Endothelial cell of umbilical vein (primary cell): Measurements from ENCODE around the gene RPL37A. TPM values are rescaled to one million over a fixed set of nuclear protein-coding genes. Genes with fewer than 3 reads are reported as not detected.
A peak's percentile ranks its signal among the peaks of the same experiment; 100 is the strongest.

Experiments
- BruUV-seq: library from RNA; stranded (reverse); fragments of 400-500 nt; replicated peaks from 2 replicates; lab custom pipeline; 2021; lab: Mats Ljungman, UMichigan
- CTCF ChIA-PET: fragments of 300-600, 350-600 bp; sonication (Branson Sonifier 250); formaldehyde crosslinking; loops from one replicate; lab custom pipeline; 2021; ENCODE audit warnings: antibody characterized with exemption, inconsistent platforms; lab: Charles Lee
- POLR2A ChIA-PET: fragments of 300-600, 350-600 bp; sonication (Branson Sonifier 250); formaldehyde crosslinking; loops from one replicate; lab custom pipeline; 2021; ENCODE audit warnings: antibody characterized with exemption, inconsistent platforms; lab: Charles Lee
- DNase-seq: peaks from one replicate; pipeline ENCODE4 v3.0.0-alpha.2; 2011; ENCODE audit warnings: low read depth, low spot score
- FAIRE-seq: peaks from 2 replicates; lab custom pipeline; 2011; peaks lifted over from hg19 to GRCh38; lab: Jason Lieb, UNC
- H2AFZ ChIP-seq: 2 replicates; pipeline ENCODE4 v1.6.0; 2012; ENCODE audit warnings: low read depth, low read length, control low read depth, inconsistent platforms
- H3K27ac ChIP-seq: 2 replicates; pipeline ENCODE4 v1.5.1; 2011; ENCODE audit warnings: low read depth, mild to moderate bottlenecking, control low read depth, low read length, moderate library complexity; ENCODE audit not compliant: insufficient read depth
- H3K27me3 ChIP-seq, 2 experiments: 2 replicates each; pipeline versions ENCODE4 v1.6.0 to v1.6.1; 2011; ENCODE audit warnings: low read length in 2 of 2, mixed read lengths in 1 of 2; ENCODE audit not compliant: control insufficient read depth in 2 of 2, insufficient read depth in 2 of 2
- H3K36me3 ChIP-seq, 2 experiments: 2 replicates in 1 of 2; 3 replicates in 1 of 2; pipeline ENCODE4 v1.5.1; 2011; ENCODE audit warnings: low read length in 2 of 2, mild to moderate bottlenecking in 1 of 2, moderate library complexity in 1 of 2; ENCODE audit not compliant: control insufficient read depth in 2 of 2, insufficient read depth in 2 of 2; ENCODE audit errors: extremely low read depth in 1 of 2
- H3K4me1 ChIP-seq: 3 replicates; pipeline ENCODE4 v1.5.1; 2011; ENCODE audit warnings: mild to moderate bottlenecking, low read length; ENCODE audit not compliant: control insufficient read depth, insufficient read depth; ENCODE audit errors: extremely low read depth
- H3K4me2 ChIP-seq: 2 replicates; pipeline ENCODE4 v1.6.1; 2011; ENCODE audit warnings: low read length, control low read depth, mixed read lengths; ENCODE audit not compliant: insufficient read depth
- H3K4me3 ChIP-seq, 3 experiments: fragments of 200-600 bp in 1 of 3; sonication (generic), shearing (Covaris generic) in 1 of 3; replicated peaks in 1 of 3; 2 replicates each; pipeline ENCODE4 v1.5.1; 2011 to 2016; ENCODE audit warnings: control low read depth in 3 of 3, low read length in 3 of 3, mild to moderate bottlenecking in 2 of 3, inconsistent platforms in 1 of 3, low read depth in 1 of 3, moderate library complexity in 1 of 3; ENCODE audit not compliant: insufficient read depth in 1 of 3
- H3K79me2 ChIP-seq: 2 replicates; pipeline ENCODE4 v1.6.0; 2012; ENCODE audit warnings: low read length, inconsistent platforms; ENCODE audit not compliant: control insufficient read depth, insufficient read depth
- H3K9ac ChIP-seq: replicated peaks from 2 replicates; pipeline ENCODE3; 2011; ENCODE audit warnings: low read length, control low read depth; ENCODE audit not compliant: insufficient read depth; ENCODE audit errors: extremely low read depth
- H3K9me1 ChIP-seq: replicated peaks from 3 replicates; pipeline ENCODE4 v1.6.0; 2011; ENCODE audit warnings: mild to moderate bottlenecking, low read length; ENCODE audit not compliant: control insufficient read depth, insufficient read depth; ENCODE audit errors: extremely low read depth
- H3K9me3 ChIP-seq: replicated peaks from 2 replicates; pipeline ENCODE4 v1.5.1; 2012; ENCODE audit warnings: low read length, inconsistent platforms; ENCODE audit not compliant: control insufficient read depth, insufficient read depth
- H4K20me1 ChIP-seq: replicated peaks from 2 replicates; pipeline ENCODE3; 2011; ENCODE audit warnings: mild to moderate bottlenecking, low read length; ENCODE audit not compliant: control insufficient read depth, insufficient read depth; ENCODE audit errors: extremely low read depth
- CTCF ChIP-seq, 2 donors: IDR thresholded peaks; 1 replicate in 1 of 2; 2 replicates in 1 of 2; pipeline ENCODE4 v1.5.1; 2011; ENCODE audit warnings: low read length in 2 of 2, mild to moderate bottlenecking in 2 of 2, moderate library complexity in 2 of 2, control low read depth in 1 of 2, inconsistent platforms in 1 of 2, low read depth in 1 of 2; ENCODE audit not compliant: insufficient read depth in 1 of 2; ENCODE audit errors: extremely low read depth in 1 of 2
- EZH2 ChIP-seq: IDR thresholded peaks from 2 replicates; pipeline ENCODE4 v1.6.1; 2012; ENCODE audit warnings: borderline replicate concordance, low read depth, mild to moderate bottlenecking, moderate library complexity, low read length, inconsistent platforms; ENCODE audit not compliant: severe bottlenecking
- FOS ChIP-seq: IDR thresholded peaks from 2 replicates; pipeline ENCODE4 v1.6.1; 2011; ENCODE audit warnings: mild to moderate bottlenecking, low read length, moderate library complexity, borderline replicate concordance; ENCODE audit not compliant: insufficient read depth
- GATA2 ChIP-seq: IDR thresholded peaks from 2 replicates; pipeline ENCODE4 v1.7.0; 2011; ENCODE audit warnings: low read depth, mild to moderate bottlenecking, moderate library complexity, mixed read lengths, low read length; ENCODE audit not compliant: insufficient read length, insufficient read depth
- JUN ChIP-seq: IDR thresholded peaks from 2 replicates; pipeline ENCODE4 v1.6.1; 2011; ENCODE audit warnings: borderline replicate concordance, low read depth; ENCODE audit not compliant: insufficient read length, insufficient read depth
- MAX ChIP-seq: IDR thresholded peaks from 2 replicates; pipeline ENCODE4 v1.6.1; 2011; ENCODE audit not compliant: insufficient read depth, insufficient read length
- MYC ChIP-seq: IDR thresholded peaks from one replicate; pipeline ENCODE4 v1.6.1; 2011; ENCODE audit warnings: mild to moderate bottlenecking, low read depth, low read length
- POLR2A ChIP-seq: IDR thresholded peaks from 2 replicates; pipeline ENCODE4 v1.6.1; 2012; ENCODE audit warnings: low read depth, mild to moderate bottlenecking, control low read depth, low read length
- POLR2AphosphoS5 ChIP-seq: IDR thresholded peaks from 2 replicates; pipeline ENCODE4 v1.6.1; 2012; ENCODE audit warnings: low read depth, mild to moderate bottlenecking, control low read depth, low read length, moderate library complexity; ENCODE audit not compliant: insufficient read depth
- dilution Hi-C: fragments of 300-500 bp; cut with MboI; formaldehyde crosslinking; loops from one replicate; pipeline ENCODE4 v1.15.0; 2019; ENCODE audit warnings: low sequenced_read_pairs; ENCODE audit not compliant: extremely low pct_ligation_motif_present
- intact Hi-C: fragments of 100-400 bp; cut with micrococcal nuclease; formaldehyde crosslinking; loops from one replicate; pipeline ENCODE4 v1.10.0; 2022
- polyA plus RNA-seq, 4 experiments: library from polyadenylated mRNA; depleted of rRNA in 3 of 4; stranded (reverse) in 3 of 4; unstranded in 1 of 4; fragments of >200 nt; gene quantifications; 2 replicates each; pipeline versions ENCODE4 v1.2.1 to v1.2.3, GENCODE V29; 2011 to 2012; ENCODE audit warnings: missing spikeins in 1 of 4
- total RNA-seq: library from RNA; stranded (reverse); gene quantifications from 2 replicates; pipeline ENCODE4 v1.2.3, GENCODE V29; 2021

The RPL37A gene
- total and polyA plus RNA-seq, 2 donors (not counting 3 experiments of a cell fraction or from before 2014, with no cell fraction given), result 1,889 to 2,628 TPM

GRCh38 chr2:216477283-216478035 lies 21.2 kb upstream of the RPL37A start:
- no TSS peak for BruUV-seq
- H3K9ac ChIP-seq, result no peak overlapping the region
- peaks cover 19% of the 10 kb centered on the region for H3K4me1 ChIP-seq
- intact Hi-C loops (loop anchor here (1.0 kb wide), 2 partner anchors 10 to 13 kb away; no protein-coding TSS in a partner anchor), dilution Hi-C loops (no loop called here)
- H3K27ac ChIP-seq, result peak overlapping the region; percentile 54
- CTCF ChIA-PET, result interaction anchor here (1.6 to 2.1 kb wide), 7 partner anchors 9 to 255 kb away, joined by 4 to 12 read pairs (median 6); partner anchors contain the start of genes MARCHF4 and RPL37A
- peak overlapping the region; percentile 16 for H3K4me2 ChIP-seq
- TF ChIP-seq GATA2 (no peak), FOS (no peak), EZH2 (no peak)
- POLR2A ChIA-PET, result interaction anchor here (0.5 to 2.3 kb wide), 3 partner anchors 10 to 104 kb away, joined by 3 to 12 read pairs (median 4); partner anchors contain the start of gene RPL37A
- no peak overlapping the region for H2AFZ ChIP-seq
- no peak overlapping the region for H3K4me3 ChIP-seq
- no peak for DNase-seq
- peaks cover 0 to 11% of the 10 kb centered on the region in 2 experiments for H3K36me3 ChIP-seq
- H3K79me2 ChIP-seq, result no peaks in the 10 kb centered on the region
- no peaks in the 10 kb centered on the region for H3K9me1 ChIP-seq
- no peaks in the 10 kb centered on the region for H4K20me1 ChIP-seq
- no peak for FAIRE-seq
- no peaks in the 10 kb centered on the region for H3K27me3 ChIP-seq
- H3K9me3 ChIP-seq, result no peaks in the 10 kb centered on the region

GRCh38 chr2:216478151-216478550 lies 20.5 kb upstream of the RPL37A start:
- Histone ChIP-seq H2AFZ (no peak overlapping the region), H3K4me3 (no peak overlapping the region), H3K4me1 (peaks cover 19% of the 10 kb centered on the region), H3K79me2 (no peaks in the 10 kb centered on the region), H3K27me3 (no peaks in the 10 kb centered on the region), H3K9me3 (no peaks in the 10 kb centered on the region), H3K27ac (peak overlapping the region; percentile 54), H4K20me1 (no peaks in the 10 kb centered on the region), H3K4me2 (peak overlapping the region; percentile 16), H3K36me3 (peaks cover 0 to 15% of the 10 kb centered on the region in 2 experiments), H3K9ac (no peak overlapping the region), H3K9me1 (no peaks in the 10 kb centered on the region)
- FAIRE-seq (peak; percentile 97), DNase-seq (peak; percentile 95)
- POLR2A ChIA-PET, result interaction anchor here (0.5 to 2.3 kb wide), 3 partner anchors 11 to 105 kb away, joined by 3 to 12 read pairs (median 4); partner anchors contain the start of gene RPL37A
- TF ChIP-seq EZH2 (no peak), GATA2 (no peak), POLR2A (no peak), POLR2AphosphoS5 (peak; percentile 62), CTCF (IDR thresholded peaks at IDR 0.05; ENCODE audit: extremely low read depth in 1 of 2, insufficient read depth in 1 of 2, low read depth in 1 of 2, low read length in 2 of 2) (no peak), MAX (no peak), FOS (peak; percentile 79), JUN (peak; percentile 82), MYC (peak; percentile 37)
- dilution Hi-C loops (no loop called here), intact Hi-C loops (loop anchor here (1.0 kb wide), 2 partner anchors 11 to 12 kb away; no protein-coding TSS in a partner anchor)
- no TSS peak for BruUV-seq
- CTCF ChIA-PET, result interaction anchor here (0.6 to 2.1 kb wide), 10 partner anchors 9 to 256 kb away, joined by 3 to 12 read pairs (median 4); partner anchors contain the start of genes MARCHF4 and RPL37A
